ENCODE data around the gene HOXB3.

The HOXB3 gene

DNA sequence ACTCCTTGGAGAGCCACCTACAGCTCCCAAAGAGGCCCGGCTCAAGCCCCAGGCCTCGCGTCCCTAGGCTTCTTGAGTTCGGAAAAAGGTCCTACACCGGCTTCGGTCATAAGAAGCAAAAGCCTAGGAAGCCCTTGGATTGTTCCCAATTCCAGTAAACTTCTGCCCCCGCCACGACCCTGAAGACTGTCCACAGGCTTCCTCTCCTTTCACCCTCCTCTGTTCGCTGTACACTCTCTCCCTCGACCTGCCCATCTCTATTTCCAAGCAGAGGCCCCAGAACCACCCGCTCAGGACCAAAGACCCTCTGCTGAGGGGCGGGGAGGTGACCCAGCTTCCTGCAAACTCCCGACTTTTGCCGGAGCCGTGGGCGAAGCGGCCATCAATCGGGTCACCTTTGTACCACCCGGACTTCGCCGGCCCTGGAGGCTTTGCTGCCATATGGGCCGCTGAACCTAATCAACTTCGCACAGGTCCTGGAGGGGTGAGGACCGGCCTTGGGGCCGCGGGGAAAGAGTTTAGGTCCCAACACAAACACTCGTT, 47.9 kb downstream of the HOXB3 start:
- peak; percentile 40 for DNase-seq

DNA sequence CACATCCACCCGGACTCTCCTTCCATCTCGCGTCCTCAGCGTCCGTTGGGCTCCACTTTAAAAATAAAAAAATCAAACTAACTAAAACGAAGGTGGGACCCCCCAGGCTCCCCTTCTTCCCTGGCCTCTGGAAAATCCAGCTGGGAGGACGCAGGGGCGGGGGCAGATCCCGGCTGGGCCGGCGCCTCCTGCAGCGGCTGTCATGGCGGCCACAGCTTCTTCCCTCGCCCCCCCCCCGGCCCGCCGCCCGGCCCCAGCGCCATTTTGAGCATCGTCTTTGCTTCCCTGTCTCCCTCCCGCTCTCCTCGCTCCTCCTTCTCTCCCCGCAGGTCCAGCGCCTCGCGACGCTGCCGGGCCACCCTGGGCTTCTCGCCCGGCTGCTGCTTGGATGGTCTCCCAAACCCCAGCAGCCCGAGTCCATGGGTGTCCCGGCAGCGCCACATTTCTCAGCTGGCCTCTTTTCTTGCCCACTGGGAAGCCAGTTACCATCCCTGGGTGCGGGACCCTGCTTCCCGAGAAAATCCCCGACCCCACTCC, 48.4 kb downstream of the HOXB3 start:
- DNase-seq = peak; percentile 60

DNA sequence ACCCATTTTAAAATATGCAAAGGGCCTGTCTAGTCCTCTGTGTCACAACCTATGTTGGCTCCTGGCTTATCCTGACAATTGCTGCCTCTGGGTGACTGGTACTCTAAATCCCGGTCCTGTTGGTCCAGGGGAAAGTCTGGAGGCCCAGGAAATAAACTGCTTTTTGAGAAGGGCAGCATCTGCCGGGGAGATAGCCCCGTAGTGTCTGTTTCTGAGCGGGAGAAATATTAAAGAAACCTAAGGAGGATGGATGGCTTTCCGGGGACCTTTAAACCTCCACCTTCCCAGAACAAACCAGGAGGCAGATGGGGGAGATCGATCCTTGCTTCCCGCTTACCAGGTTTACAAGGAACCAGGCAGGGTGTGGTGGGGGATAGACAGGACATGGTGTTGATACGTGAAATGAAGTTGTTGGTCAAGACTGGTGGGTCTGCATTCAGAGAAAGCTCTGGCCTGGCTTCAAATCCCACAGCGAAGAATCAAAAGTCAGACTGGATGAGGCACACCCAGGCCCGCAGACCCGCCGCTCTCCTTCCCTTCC, 48.9 kb downstream of the HOXB3 start:
- DNase-seq = no peak

- no peak for DNase-seq
Observed at GRCh38 chr17:48540213-48540612, 49.8 kb downstream of the HOXB3 start.

DNA sequence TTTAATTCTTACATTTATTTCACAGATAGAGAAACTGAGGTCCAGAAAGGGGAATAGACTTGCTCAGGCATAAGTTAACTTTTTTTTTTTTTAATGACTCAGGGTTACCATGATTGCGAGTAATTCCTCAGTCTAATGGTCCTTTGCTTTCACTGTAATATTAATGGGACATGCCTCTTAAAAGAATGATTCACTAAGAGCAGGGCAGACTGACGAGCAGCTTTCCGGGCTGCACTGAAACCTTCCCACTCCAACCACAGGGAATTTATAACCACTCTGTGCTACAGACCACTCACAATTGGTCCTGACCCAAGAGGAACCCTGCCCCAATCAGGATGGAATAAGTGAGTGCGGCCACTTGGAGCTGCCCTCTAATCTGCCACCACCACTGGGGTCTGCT, 50.9 kb downstream of the HOXB3 start:
- DNase-seq = no peak

DNA sequence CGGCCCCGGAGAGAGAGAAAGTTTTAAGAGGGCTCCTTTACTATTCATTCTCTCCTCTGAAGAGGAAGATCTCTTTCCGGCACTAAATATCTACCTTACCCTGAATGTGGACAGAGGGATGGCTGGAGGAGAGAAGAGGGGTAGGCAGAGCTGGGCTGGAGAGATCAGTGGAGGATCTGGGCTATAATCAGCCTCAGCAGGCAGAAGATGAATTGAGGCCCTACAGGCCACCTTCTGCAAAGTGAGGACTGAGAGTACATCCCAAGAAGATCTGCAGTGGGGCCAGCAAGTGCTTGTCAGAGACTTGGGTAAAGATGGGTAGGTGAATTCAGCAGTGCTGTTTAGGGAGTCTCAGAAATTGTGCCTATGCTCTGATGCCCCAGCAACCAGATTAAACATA, 52.7 kb downstream of the HOXB3 start:
- no peak for DNase-seq

- peak; percentile 39 for DNase-seq
Observed at GRCh38 chr17:48535793-48536559, 54.1 kb downstream of the HOXB3 start.

DNA sequence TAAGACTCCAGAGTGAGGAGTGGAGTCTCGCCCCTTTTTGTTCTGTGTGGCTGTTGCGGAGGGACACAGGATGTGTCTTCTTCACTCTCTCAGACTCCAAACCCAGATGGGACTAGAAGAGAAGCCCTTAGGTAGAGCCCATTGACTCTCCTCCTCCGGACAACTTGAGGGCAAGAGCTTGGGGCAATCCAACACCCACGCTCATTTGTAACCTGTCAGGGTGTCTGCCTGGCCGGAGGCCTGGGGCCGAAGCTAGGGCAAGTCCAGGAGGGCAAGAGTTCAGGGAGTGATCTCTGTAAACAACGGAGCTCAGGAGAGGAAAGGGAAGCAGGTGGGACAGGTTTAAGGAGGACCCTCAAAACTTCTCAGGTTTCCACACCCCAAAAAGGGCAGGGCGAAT, 57.8 kb downstream of the HOXB3 start:
- DNase-seq = no peak

DNA sequence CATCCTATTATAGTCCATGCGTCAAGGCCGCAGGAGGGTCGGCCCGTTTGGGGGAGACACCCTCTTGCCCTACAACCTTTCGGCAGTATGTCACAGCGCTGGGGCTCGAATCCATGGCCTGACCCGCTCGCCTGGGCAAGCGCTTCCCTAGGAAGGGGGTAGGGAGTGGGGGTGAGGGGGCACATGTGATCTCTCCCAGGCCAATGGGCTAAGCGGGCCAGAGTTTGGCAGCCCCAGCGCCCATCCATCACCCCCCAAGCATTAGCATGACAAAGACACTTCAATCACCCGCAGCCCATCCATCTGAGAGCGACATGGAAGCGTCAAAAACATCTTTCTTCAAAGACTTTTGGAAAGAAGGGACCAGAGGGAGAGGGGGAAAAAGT, 59.2 kb downstream of the HOXB3 start, which contains the start of gene HOXB1:
HOXB1 (minus strand) TSS at position 125 of the 386 bp plus-strand sequence; CDS start at position 18, 107 bp downstream.
- DNase-seq = no peak

GRCh38 chr17:48530208-48530886, 59.7 kb downstream of the HOXB3 start:
- DNase-seq = no peak

GRCh38 chr17:48529683-48530009, 60.4 kb downstream of the HOXB3 start:
- DNase-seq = no peak

DNA sequence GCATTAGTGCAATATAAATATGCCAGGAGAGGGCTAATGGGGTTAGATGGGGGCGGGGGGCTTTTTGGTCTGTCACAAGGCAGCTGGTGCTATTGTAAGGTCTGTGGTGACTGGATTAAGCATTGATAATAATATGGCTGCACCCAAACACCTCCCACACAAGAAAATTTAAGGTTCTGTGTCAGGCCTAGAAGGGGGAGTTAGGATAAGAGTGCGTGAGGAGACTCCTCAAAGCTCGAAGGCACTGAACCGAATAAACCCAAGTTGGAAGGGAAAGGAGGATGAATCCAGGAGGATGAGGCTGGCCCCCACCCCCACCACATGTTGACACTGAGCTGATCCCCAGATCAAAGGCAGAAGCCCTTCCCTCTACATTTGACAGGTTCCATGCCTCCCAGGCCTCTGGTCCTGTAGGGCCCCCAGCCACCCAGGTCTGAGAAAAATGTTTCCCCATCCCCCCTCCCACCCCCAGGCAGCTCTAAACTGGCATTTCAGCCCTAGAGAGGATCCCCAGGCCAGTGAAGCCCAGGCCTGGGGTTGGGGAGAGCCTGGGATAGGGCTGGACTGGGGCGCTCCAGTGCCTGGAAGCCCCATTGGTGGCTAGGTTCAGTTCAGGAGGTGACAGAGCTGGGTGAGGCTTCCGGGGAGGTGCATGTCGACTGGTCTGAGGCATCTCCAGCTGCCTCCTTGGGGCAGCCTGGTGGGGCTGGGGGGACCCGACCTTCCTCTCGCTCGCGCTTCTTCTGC, 60.9 kb downstream of the HOXB3 start:
- no peak for DNase-seq

DNA sequence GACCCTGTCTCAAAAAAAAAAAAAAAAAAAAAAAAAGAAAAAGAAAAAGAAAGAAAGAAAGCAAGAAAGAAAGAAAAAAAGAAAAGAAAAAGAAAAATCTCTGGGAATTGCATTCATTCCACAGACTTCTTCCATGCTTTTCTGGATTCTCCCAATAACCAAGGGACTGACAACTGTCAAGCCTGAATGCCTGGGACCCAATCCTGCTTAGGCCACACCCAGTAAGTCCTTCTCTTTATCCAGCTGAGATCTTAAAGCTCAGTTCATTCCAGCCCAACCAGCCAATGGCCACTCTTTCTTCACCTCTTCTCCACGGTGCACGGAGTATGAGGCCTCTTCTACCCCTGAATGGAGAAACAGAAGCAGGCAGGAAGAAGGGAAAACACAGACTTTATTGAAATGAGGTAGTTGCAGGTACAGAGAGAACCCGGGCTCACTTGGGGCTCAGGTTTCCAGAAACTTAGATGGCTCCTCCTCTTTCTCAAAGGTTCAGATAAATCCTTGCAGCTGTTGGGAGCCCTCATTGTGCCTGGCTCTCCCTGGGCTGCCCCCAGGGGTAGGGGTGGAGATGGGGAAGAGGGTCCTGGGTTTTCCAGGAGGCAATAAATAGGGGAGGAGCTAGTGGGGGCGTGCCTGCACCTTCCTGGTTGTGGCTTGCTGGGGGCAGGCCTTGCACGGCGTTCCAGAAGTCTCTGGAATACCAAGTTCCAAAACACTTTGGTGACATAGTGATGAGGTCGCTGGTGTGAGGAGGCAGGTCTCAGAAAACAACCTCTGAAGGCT, 61.7 kb downstream of the HOXB3 start:
- no peak for DNase-seq

- no peak for DNase-seq
Observed at GRCh38 chr17:48527547-48527932, 62.5 kb downstream of the HOXB3 start.

GRCh38 chr17:48526608-48527546, 63.2 kb downstream of the HOXB3 start:
- DNase-seq = peak; percentile 23

- no peak for DNase-seq
Observed at GRCh38 chr17:48523010-48523409, 67.0 kb downstream of the HOXB3 start.

- DNase-seq = no peak
Observed at GRCh38 chr17:48522031-48522653, 67.9 kb downstream of the HOXB3 start.

DNA sequence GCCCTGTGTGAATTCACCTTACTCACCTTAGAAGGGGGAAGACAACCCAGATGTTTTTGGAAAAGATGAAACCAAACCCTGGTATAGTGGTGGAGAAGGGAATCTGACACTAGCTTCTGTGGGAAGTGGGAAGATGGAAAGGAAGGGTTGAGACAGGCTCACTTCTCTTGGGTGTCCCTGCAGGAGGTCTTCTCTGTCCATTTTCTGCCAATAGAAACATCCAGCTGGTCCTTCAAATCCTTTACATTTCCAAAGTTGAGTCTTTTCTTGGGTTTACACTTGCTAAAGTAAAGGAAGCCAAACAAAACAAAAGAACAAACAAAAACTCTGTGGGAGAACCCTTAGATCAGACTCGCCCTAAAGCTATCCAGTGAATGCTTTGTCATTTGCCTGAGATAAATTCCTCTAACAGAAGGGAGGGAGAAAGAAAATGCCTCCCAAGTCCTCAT, 69.4 kb downstream of the HOXB3 start:
- no peak for DNase-seq

- no peak for DNase-seq
Observed at GRCh38 chr17:48519427-48519826, 70.6 kb downstream of the HOXB3 start.

DNA sequence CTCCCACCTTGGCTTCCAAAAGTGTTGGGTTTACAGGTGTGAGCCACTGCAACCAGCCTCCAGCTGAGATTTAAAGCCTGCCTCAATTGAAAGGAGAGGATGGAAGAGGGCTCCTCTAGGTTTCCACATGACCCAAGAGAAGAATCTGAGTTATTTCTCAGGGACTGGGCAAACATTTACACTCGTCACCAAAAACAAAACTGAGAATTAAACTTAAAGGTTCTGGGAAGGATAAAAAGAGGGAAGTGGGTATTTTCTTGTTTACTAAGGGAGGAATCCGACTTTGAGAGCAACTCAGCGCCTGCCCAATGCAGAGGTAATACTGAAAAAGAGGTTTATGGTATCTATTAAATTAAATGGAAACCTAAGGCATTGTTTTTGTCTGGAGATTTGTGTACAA, 72.6 kb downstream of the HOXB3 start:
- no peak for DNase-seq
